ENCODE data around the gene TFAP2C. TPM values are rescaled to one million over a fixed set of nuclear protein-coding genes. Genes with fewer than 3 reads are reported as not detected.

TFAP2C gene
- total and polyA plus RNA-seq, 9 donors = 0.18 to 7.7 (median 0.66) TPM

- Histone ChIP-seq H3K4me1 (ENCODE audit: insufficient read depth) (no peaks in the 10 kb centered on the region), H3K27ac (no peak overlapping the region), H3K27me3 (no peaks in the 10 kb centered on the region), H3K4me3 (no peak overlapping the region), H3K9me3 (no peaks in the 10 kb centered on the region), H3K36me3 (no peaks in the 10 kb centered on the region)
- DNase-seq = no peak
- 33 to 50% (median 50%) methylated on average over 2 of the region's 2 CpGs for WGBS, 3 donors
- TF ChIP-seq, protein P1, sequence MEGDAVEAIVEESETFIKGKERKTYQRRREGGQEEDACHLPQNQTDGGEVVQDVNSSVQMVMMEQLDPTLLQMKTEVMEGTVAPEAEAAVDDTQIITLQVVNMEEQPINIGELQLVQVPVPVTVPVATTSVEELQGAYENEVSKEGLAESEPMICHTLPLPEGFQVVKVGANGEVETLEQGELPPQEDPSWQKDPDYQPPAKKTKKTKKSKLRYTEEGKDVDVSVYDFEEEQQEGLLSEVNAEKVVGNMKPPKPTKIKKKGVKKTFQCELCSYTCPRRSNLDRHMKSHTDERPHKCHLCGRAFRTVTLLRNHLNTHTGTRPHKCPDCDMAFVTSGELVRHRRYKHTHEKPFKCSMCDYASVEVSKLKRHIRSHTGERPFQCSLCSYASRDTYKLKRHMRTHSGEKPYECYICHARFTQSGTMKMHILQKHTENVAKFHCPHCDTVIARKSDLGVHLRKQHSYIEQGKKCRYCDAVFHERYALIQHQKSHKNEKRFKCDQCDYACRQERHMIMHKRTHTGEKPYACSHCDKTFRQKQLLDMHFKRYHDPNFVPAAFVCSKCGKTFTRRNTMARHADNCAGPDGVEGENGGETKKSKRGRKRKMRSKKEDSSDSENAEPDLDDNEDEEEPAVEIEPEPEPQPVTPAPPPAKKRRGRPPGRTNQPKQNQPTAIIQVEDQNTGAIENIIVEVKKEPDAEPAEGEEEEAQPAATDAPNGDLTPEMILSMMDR (IDR thresholded peaks at IDR 0.05) = no peak
- TF ChIP-seq POLR2A (IDR thresholded peaks at IDR 0.05) = no peak
- TF ChIP-seq EP300 (IDR thresholded peaks at IDR 0.05) = no peak
- intact Hi-C loops (cut with DNase I) = no loop called here
Observed at GRCh38 chr20:56601166-56601565, 27.9 kb upstream of the TFAP2C start.

DNA sequence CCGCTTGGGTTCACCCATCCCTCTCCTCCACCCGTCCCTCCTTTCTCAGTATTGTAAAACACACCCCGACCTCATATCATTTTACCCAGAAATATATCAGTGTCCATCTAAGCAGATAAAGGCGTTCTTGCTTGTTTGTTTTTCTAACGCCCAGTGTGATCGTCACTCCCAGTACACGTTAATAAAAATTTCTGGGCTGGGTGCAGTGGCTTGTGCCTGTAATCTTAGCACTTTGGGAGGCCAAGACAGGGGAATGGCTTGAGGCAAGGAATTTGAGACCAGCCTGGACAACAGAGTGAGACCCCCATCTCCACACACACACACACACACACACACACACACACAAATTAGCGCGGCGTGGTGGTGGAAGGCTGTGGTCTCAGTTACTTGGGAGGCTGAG is 24.4 kb upstream of the TFAP2C start:
- Histone ChIP-seq H3K27ac (no peak overlapping the region), H3K4me3 (no peak overlapping the region), H3K9me3 (no peaks in the 10 kb centered on the region), H3K27me3 (no peaks in the 10 kb centered on the region), H3K4me1 (ENCODE audit: insufficient read depth) (no peaks in the 10 kb centered on the region), H3K36me3 (no peaks in the 10 kb centered on the region)
- intact Hi-C loops (cut with DNase I) = no loop called here
- TF ChIP-seq, protein P1 (IDR thresholded peaks at IDR 0.05) = no peak
- TF ChIP-seq EP300 (IDR thresholded peaks at IDR 0.05) = no peak
- WGBS, 3 donors = 71 to 73% (median 72%) methylated on average over 10 of the region's 10 CpGs
- no peak for DNase-seq

GRCh38 chr20:56605261-56605996 is 23.7 kb upstream of the TFAP2C start:
- H3K4me1 ChIP-seq (ENCODE audit: insufficient read depth) = no peaks in the 10 kb centered on the region
- no peaks in the 10 kb centered on the region for H3K36me3 ChIP-seq
- no peaks in the 10 kb centered on the region for H3K27me3 ChIP-seq
- intact Hi-C loops (cut with DNase I) = no loop called here
- H3K4me3 ChIP-seq = no peak overlapping the region
- TF ChIP-seq POLR2A (IDR thresholded peaks at IDR 0.05) = no peak
- TF ChIP-seq, protein P1 (IDR thresholded peaks at IDR 0.05) = no peak
- TF ChIP-seq EP300 (IDR thresholded peaks at IDR 0.05) = no peak
- no peak for DNase-seq
- no peaks in the 10 kb centered on the region for H3K9me3 ChIP-seq
- no peak overlapping the region for H3K27ac ChIP-seq
- WGBS, 3 donors = 80 to 87% (median 82%) methylated on average over 6 of the region's 6 CpGs

GRCh38 chr20:56606174-56606945 is 22.7 kb upstream of the TFAP2C start:
- DNase-seq = no peak
- intact Hi-C loops (cut with DNase I) = no loop called here
- H3K27ac ChIP-seq = no peak overlapping the region
- H3K4me1 ChIP-seq (ENCODE audit: insufficient read depth) = no peaks in the 10 kb centered on the region
- H3K4me3 ChIP-seq = no peak overlapping the region
- no peaks in the 10 kb centered on the region for H3K27me3 ChIP-seq
- WGBS, 3 donors = 85 to 92% (median 87%) methylated on average over 8 of the region's 8 CpGs
- H3K9me3 ChIP-seq = no peaks in the 10 kb centered on the region
- TF ChIP-seq EP300 (IDR thresholded peaks at IDR 0.05) = no peak
- TF ChIP-seq, protein P1 (IDR thresholded peaks at IDR 0.05) = no peak
- no peak for TF ChIP-seq POLR2A (IDR thresholded peaks at IDR 0.05)
- H3K36me3 ChIP-seq = no peaks in the 10 kb centered on the region
